Cardiac fibroblast (primary cell): ENCODE measurements around the gene ANKEF1.

Experiments used
- DNase-seq, 2 donors: peaks; one replicate each; pipeline versions ENCODE4 v3.0.0 to v3.0.0-alpha.2; 2010; ENCODE audit warnings: low read depth in 2 of 2
- H3K4me3 ChIP-seq, 2 donors: replicated peaks in 1 of 2; 1 replicate in 1 of 2; 2 replicates in 1 of 2; pipeline ENCODE4 v1.5.1; 2011; ENCODE audit warnings: low read depth in 2 of 2, low read length in 2 of 2, mild to moderate bottlenecking in 2 of 2, moderate library complexity in 1 of 2
- TF ChIP-seq, protein P1 (sequence below): IDR thresholded peaks from one replicate; pipeline ENCODE4 v1.5.1; 2011; ENCODE audit warnings: low read depth, mild to moderate bottlenecking, low read length, inconsistent platforms

The ANKEF1 gene

DNA sequence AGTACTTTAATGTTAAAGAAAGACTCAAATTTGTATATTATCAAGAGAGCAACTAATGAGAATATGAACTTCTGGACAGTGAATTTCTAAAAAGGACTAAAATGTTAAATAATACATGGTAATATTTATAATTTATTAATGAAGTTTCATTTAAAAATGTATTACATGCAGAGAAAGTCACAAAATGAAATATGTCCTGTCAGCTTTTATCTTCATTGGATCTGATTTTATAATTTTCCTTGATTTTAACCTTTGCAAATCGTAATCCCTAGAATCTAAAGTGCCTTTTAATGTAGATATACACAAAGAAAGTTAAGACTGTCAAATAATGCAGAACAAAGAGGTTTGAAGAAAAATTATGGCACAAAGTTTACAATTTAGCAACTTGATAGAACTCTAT is 16.4 kb downstream of the ANKEF1 start:
- DNase-seq = no peak
- TF ChIP-seq, protein P1, sequence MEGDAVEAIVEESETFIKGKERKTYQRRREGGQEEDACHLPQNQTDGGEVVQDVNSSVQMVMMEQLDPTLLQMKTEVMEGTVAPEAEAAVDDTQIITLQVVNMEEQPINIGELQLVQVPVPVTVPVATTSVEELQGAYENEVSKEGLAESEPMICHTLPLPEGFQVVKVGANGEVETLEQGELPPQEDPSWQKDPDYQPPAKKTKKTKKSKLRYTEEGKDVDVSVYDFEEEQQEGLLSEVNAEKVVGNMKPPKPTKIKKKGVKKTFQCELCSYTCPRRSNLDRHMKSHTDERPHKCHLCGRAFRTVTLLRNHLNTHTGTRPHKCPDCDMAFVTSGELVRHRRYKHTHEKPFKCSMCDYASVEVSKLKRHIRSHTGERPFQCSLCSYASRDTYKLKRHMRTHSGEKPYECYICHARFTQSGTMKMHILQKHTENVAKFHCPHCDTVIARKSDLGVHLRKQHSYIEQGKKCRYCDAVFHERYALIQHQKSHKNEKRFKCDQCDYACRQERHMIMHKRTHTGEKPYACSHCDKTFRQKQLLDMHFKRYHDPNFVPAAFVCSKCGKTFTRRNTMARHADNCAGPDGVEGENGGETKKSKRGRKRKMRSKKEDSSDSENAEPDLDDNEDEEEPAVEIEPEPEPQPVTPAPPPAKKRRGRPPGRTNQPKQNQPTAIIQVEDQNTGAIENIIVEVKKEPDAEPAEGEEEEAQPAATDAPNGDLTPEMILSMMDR = no peak
- H3K4me3 ChIP-seq = no peak overlapping the region

DNA sequence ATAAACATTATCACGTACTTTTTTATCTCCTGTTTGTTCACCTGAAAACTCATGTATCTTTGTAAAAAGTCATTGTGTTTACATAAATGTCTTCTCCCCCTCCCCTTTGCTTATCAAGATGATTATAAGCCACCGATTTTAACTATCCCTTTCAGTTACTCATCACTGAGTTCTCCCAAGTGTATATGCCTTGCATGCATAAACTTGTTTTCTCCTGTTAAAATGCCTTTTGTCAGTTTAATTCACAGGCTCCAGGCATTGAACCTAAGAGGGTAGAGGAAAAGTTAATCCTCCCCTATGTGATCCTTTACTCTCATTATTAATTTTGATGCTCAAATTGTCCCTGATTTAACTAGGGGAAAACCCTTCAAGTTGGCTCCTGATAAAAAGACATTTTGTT is 24.2 kb downstream of the ANKEF1 start:
- TF ChIP-seq, protein P1 = no peak
- no peak for DNase-seq
- H3K4me3 ChIP-seq = no peak overlapping the region

DNA sequence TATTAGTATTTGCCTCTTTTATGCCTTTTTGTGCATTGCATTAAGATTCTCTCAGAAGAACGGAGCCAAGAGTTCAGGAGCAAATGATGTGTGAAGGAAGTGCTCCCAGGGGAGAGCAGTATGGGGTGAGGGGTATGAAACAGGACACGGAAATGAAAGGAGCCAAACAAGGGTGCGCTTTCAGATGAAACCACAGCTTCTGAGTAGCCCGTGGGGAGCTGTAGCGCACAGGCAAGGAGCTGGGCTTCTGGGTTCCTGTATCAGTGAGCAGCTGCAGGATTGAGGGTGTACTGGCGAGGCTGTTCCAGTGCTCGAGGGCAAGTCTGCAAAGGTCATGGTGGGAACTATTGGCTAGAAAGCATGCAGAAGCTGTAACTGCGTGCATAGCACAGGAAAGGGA is 25.4 kb downstream of the ANKEF1 start:
- no peak for DNase-seq
- H3K4me3 ChIP-seq = no peak overlapping the region
- TF ChIP-seq, protein P1 = no peak

DNA sequence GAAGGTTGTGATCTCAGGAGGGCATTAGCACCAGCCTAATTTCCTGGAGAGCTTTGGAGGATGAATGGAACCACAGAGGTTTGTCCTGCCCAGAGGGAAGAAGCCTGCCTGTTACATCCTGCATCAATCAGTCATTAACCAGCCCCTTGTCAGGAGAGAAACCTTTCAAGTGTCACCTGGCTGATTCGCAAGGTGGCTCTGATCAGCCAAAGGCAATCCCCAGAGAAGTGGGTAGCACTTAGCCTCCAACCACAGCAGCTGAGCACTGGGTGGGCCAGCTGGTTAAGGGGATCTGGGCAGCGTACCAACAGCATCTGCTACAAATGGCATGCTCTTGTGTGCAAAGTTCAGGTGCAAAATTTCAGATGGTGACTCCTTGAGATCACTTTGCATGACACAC is 26.9 kb downstream of the ANKEF1 start:
- TF ChIP-seq, protein P1 = no peak
- no peak overlapping the region for H3K4me3 ChIP-seq
- no peak for DNase-seq

DNA sequence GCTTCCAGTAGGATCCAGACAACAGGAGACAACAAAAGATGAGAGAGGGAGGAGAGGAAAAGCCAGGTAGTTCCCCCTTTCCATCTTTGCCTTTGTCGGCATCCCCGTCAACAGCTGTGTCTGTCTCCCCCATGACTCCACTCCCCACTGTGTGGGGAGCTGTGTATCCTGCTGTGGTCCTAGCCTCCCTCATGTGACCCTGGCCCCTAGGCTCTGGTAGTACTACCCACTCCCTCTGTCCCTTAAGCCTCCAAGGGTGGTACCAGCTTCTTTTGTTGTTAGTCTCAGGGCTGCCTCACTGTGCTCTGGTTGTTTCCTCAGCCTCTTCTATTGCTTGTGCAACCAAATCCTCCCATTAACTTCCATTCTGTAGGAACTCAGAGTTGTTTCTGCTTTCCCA is 28.7 kb downstream of the ANKEF1 start:
- no peak for DNase-seq
- TF ChIP-seq, protein P1 = no peak
- no peak overlapping the region for H3K4me3 ChIP-seq

DNA sequence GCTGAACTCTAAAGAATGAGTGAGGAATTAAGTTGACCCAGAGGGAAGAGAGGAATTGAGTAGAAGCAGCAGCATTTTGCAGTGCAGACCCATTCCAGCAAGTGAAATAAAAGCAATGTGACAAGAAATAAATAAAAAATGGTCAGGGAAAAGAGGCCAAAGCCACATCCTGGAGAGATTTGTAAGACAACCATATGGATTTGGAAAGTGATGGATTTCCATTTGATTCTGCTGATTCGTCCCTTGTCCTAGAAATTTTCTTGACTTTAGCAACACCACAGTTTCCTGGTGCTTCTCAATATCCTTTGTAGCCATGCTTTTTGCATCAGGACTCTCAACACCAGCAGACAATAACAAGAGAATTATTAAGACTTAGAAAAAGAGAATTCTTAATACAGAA is 29.8 kb downstream of the ANKEF1 start:
- TF ChIP-seq, protein P1 = no peak
- H3K4me3 ChIP-seq = no peak overlapping the region
- no peak for DNase-seq

DNA sequence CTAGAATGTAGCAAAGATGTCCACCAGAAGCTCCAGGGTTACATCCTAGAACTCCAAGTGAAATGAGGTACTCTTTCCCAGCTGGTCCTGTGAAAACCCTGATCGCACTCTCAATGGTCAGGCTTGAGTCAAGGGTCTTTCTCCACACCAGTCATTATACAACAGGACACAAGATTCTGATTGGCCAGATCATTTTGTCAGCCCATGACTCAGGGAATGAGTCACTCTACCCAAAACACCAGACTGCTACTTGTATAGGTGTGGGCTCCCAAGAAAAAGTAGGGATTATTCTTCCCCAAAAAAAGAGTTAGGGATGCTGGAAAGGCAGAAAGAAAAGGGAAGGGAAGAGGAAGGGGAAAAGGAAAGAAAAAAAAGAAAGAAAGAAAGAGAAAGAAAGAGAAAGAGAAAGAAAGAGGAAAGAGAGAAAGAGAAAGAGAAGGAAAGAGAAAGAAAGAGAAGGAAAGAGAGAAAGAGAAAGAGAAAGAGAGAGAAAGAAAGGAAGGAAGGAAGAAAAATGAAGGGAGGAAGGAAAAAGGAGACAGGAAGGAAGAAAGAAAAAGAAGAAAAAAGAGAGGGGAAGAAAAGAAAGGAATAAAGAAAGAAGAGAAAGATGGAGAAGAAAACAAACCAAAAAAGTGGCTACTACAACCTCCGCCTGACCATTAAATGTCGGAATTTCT is 30.5 kb downstream of the ANKEF1 start:
- peak in 1 of 2 donors; percentile 58 for DNase-seq
- H3K4me3 ChIP-seq = no peak overlapping the region
- TF ChIP-seq, protein P1 = no peak
